Choroid plexus epithelial cell (primary cell): Measurements from ENCODE around the gene PITPNM3.

Source experiments
- DNase-seq: peaks from one replicate; pipeline ENCODE4 v3.0.0-alpha.2; 2010; ENCODE audit warnings: low read depth
- H3K4me3 ChIP-seq: 2 replicates; pipeline ENCODE4 v1.5.1; 2011; ENCODE audit warnings: low read depth, mild to moderate bottlenecking, control low read depth, low read length, moderate library complexity
- CTCF ChIP-seq: conservative IDR thresholded peaks from 2 replicates; pipeline ENCODE4 v1.5.1; 2011; ENCODE audit warnings: low read depth, mild to moderate bottlenecking, control low read depth, inconsistent platforms, low read length, moderate library complexity

The PITPNM3 gene

GRCh38 chr17:6475411-6475810 lies 80.9 kb downstream of the PITPNM3 start:
- TF ChIP-seq CTCF = no peak
- no peak overlapping the region for H3K4me3 ChIP-seq
- DNase-seq = no peak

GRCh38 chr17:6474906-6475305 lies 81.4 kb downstream of the PITPNM3 start:
- peak; percentile 33 for DNase-seq
- H3K4me3 ChIP-seq = no peak overlapping the region
- no peak for TF ChIP-seq CTCF

- H3K4me3 ChIP-seq = no peak overlapping the region
- DNase-seq = no peak
- TF ChIP-seq CTCF = no peak
These were observed 82.0 kb downstream of the PITPNM3 start for GRCh38 chr17:6474376-6474775.

GRCh38 chr17:6473128-6473767 lies 83.1 kb downstream of the PITPNM3 start:
- no peak overlapping the region for H3K4me3 ChIP-seq
- DNase-seq = peak; percentile 83
- peak; percentile 97 for TF ChIP-seq CTCF

GRCh38 chr17:6472517-6472916 lies 83.8 kb downstream of the PITPNM3 start:
- no peak overlapping the region for H3K4me3 ChIP-seq
- DNase-seq = no peak
- TF ChIP-seq CTCF = no peak

GRCh38 chr17:6471531-6472465 lies 84.6 kb downstream of the PITPNM3 start:
- TF ChIP-seq CTCF = no peak
- no peak overlapping the region for H3K4me3 ChIP-seq
- peak; percentile 43 for DNase-seq
